ENCODE measurements around the gene TEX13B.

The TEX13B gene

GRCh38 chrX:107935664-107936433 lies 46.3 kb downstream of the TEX13B start:
- peak; percentile 1 for DNase-seq

GRCh38 chrX:107935200-107935599 lies 47.0 kb downstream of the TEX13B start:
- DNase-seq: no peak

- DNase-seq: no peak
Measured at GRCh38 chrX:107934262-107934661, 47.9 kb downstream of the TEX13B start.
